GM18907 (cell line): Measurements from ENCODE around the gene MITF.

Experiments used
- ATAC-seq: cut with Tn5 transposase; IDR thresholded peaks from one replicate; pipeline ENCODE4 v1.9.1; 2021; ENCODE audit warnings: mild to moderate bottlenecking, moderate library complexity; ENCODE audit not compliant: unreplicated experiment

The MITF gene

GRCh38 chr3:69999140-70000027 is 260.1 kb downstream of the MITF start, which contains the start of gene SAMMSON:
Gene SAMMSON (plus strand): TSS chr3:69999733.
- no peak for ATAC-seq

GRCh38 chr3:70000028-70000410 is 260.8 kb downstream of the MITF start:
- ATAC-seq: no peak

- no peak for ATAC-seq
These were observed 261.4 kb downstream of the MITF start for GRCh38 chr3:70000563-70001081.

- no peak for ATAC-seq
These were observed 263.9 kb downstream of the MITF start for GRCh38 chr3:70003119-70003518.

GRCh38 chr3:70006089-70006488 is 266.8 kb downstream of the MITF start:
- no peak for ATAC-seq

GRCh38 chr3:70010346-70010745 is 271.1 kb downstream of the MITF start:
- ATAC-seq: no peak

GRCh38 chr3:70011582-70011981 is 272.3 kb downstream of the MITF start:
- ATAC-seq: no peak
